Fibroblast of villous mesenchyme (primary cell): ENCODE measurements around the gene PTOV1. TPM values are rescaled to one million over a fixed set of nuclear protein-coding genes. Genes with fewer than 3 reads are reported as not detected.

Experiments
- DNase-seq: peaks from one replicate; pipeline ENCODE4 v3.0.0-alpha.2; 2010; ENCODE audit warnings: low read depth
- H3K4me3 ChIP-seq: 2 replicates; pipeline ENCODE4 v1.5.1; 2011; ENCODE audit warnings: low read depth, mild to moderate bottlenecking, low read length
- CTCF ChIP-seq: IDR thresholded peaks from 2 replicates; pipeline ENCODE4 v1.5.1; 2012; ENCODE audit warnings: low read depth, mild to moderate bottlenecking, low read length; ENCODE audit not compliant: insufficient read depth
- total RNA-seq: library from RNA; depleted of rRNA; stranded (reverse); fragments of >200 nt; gene quantifications from 2 replicates; pipeline ENCODE4 v1.2.3, GENCODE V29; 2012

The PTOV1 gene
- total RNA-seq, 1 donor = 47.9 TPM

GRCh38 chr19:49844138-49845095 is 6.5 kb upstream of the PTOV1 start:
- no peak overlapping the region for H3K4me3 ChIP-seq
- TF ChIP-seq CTCF = no peak
- DNase-seq = no peak

- TF ChIP-seq CTCF = peak; percentile 20
- DNase-seq = peak; percentile 59
These were observed 5.5 kb upstream of the PTOV1 start for GRCh38 chr19:49845414-49845813.

GRCh38 chr19:49846408-49846807 is 4.6 kb upstream of the PTOV1 start:
- DNase-seq = no peak
- no peak overlapping the region for H3K4me3 ChIP-seq
- TF ChIP-seq CTCF = no peak

More at GRCh38 chr19:49845414-49845813, 5.5 kb upstream of the PTOV1 start:
- H3K4me3 ChIP-seq = no peak overlapping the region

GRCh38 chr19:49847731-49848696 is 2.9 kb upstream of the PTOV1 start:
- peak; percentile 94 for DNase-seq
- H3K4me3 ChIP-seq = no peak overlapping the region
- no peak for TF ChIP-seq CTCF

GRCh38 chr19:49848938-49849337 is 2.0 kb upstream of the PTOV1 start:
- no peak for TF ChIP-seq CTCF
- DNase-seq = no peak
- no peak overlapping the region for H3K4me3 ChIP-seq

- TF ChIP-seq CTCF = no peak
- H3K4me3 ChIP-seq = peak overlapping the region; percentile 89
- no peak for DNase-seq
These were observed 1.3 kb upstream of the PTOV1 start for GRCh38 chr19:49849433-49850220.
